GM12874 (cell line): Measurements from ENCODE around the gene PRPF6.

Source experiments
- CTCF ChIP-seq: IDR thresholded peaks from 2 replicates; pipeline ENCODE4 v1.5.1; 2011; ENCODE audit warnings: low read depth, mild to moderate bottlenecking, control low read depth, low read length, moderate library complexity; ENCODE audit not compliant: insufficient read depth

The PRPF6 gene

GRCh38 chr20:63947638-63948456 lies 33.1 kb upstream of the PRPF6 start:
- no peak for TF ChIP-seq CTCF

- no peak for TF ChIP-seq CTCF
Measured at GRCh38 chr20:63950701-63951397, 30.1 kb upstream of the PRPF6 start.

GRCh38 chr20:63951398-63952209 lies 29.3 kb upstream of the PRPF6 start:
- TF ChIP-seq CTCF: no peak

GRCh38 chr20:63952210-63952535 lies 28.8 kb upstream of the PRPF6 start:
- TF ChIP-seq CTCF: no peak

GRCh38 chr20:63952769-63953168 lies 28.2 kb upstream of the PRPF6 start:
- no peak for TF ChIP-seq CTCF

- no peak for TF ChIP-seq CTCF
Measured at GRCh38 chr20:63953764-63954429, 27.0 kb upstream of the PRPF6 start.
